Osteoblast (primary cell): Measurements from ENCODE around the gene CEP70. TPM values are rescaled to one million over a fixed set of nuclear protein-coding genes. Genes with fewer than 3 reads are reported as not detected.

ENCODE experiments used
- DNase-seq: peaks from one replicate; pipeline ENCODE4 v3.0.0; 2011; ENCODE audit warnings: low spot score, mixed read lengths; ENCODE audit not compliant: insufficient read length; ENCODE audit errors: missing footprints
- H2AFZ ChIP-seq: 2 replicates; pipeline ENCODE4 v1.6.0; 2011; ENCODE audit warnings: mild to moderate bottlenecking, low read length
- H3K27ac ChIP-seq: 2 replicates; pipeline ENCODE4 v1.5.1; 2011; ENCODE audit warnings: mild to moderate bottlenecking, low read depth, low read length, moderate library complexity
- H3K27me3 ChIP-seq: 2 replicates; pipeline ENCODE4 v1.6.0; 2012; ENCODE audit warnings: mild to moderate bottlenecking, control low read depth, inconsistent platforms, low read length, moderate library complexity; ENCODE audit not compliant: insufficient read depth
- H3K36me3 ChIP-seq: 2 replicates; pipeline ENCODE4 v1.5.1; 2011; ENCODE audit warnings: mild to moderate bottlenecking, low read length, control low read depth, moderate library complexity; ENCODE audit not compliant: insufficient read depth
- H3K4me1 ChIP-seq: 2 replicates; pipeline ENCODE4 v1.5.1; 2011; ENCODE audit warnings: mild to moderate bottlenecking, low read length, control low read depth, moderate library complexity; ENCODE audit not compliant: insufficient read depth
- H3K4me2 ChIP-seq: 2 replicates; pipeline ENCODE4 v1.6.0; 2011; ENCODE audit warnings: mild to moderate bottlenecking, low read length; ENCODE audit not compliant: insufficient read depth
- H3K4me3 ChIP-seq: fragments of 200-600 bp; sonication (generic); 3 replicates; pipeline ENCODE4 v1.5.1; 2012; ENCODE audit warnings: mild to moderate bottlenecking, low read length, inconsistent platforms; ENCODE audit not compliant: insufficient read depth
- H3K79me2 ChIP-seq: 2 replicates; pipeline ENCODE4 v1.6.0; 2012; ENCODE audit warnings: mild to moderate bottlenecking, low read length, control low read depth, inconsistent platforms; ENCODE audit not compliant: insufficient read depth
- H3K9me3 ChIP-seq: 2 replicates; pipeline ENCODE4 v1.5.1; 2011; ENCODE audit warnings: low read depth, low read length, control low read depth
- H4K20me1 ChIP-seq: 2 replicates; pipeline ENCODE4 v1.6.0; 2012; ENCODE audit warnings: mild to moderate bottlenecking, low read length, control low read depth; ENCODE audit not compliant: insufficient read depth
- total RNA-seq: library from RNA; depleted of rRNA; stranded (reverse); fragments of >200 nt; gene quantifications from 2 replicates; pipeline ENCODE4 v1.2.3, GENCODE V29; 2012
- TF ChIP-seq, protein P1 (sequence below): IDR thresholded peaks from 2 replicates; pipeline ENCODE4 v1.5.1; 2011; ENCODE audit warnings: mild to moderate bottlenecking, low read depth, low read length, moderate library complexity; ENCODE audit errors: extremely low read depth

CEP70 gene
- total RNA-seq, 1 donor = 51.0 TPM

- H3K4me3 ChIP-seq = peak overlapping the region; percentile 80
- H2AFZ ChIP-seq = peak overlapping the region; percentile 99
- H3K36me3 ChIP-seq = peaks cover 16% of the 10 kb centered on the region
- H3K27ac ChIP-seq = peak overlapping the region; percentile 95
- H3K9me3 ChIP-seq = no peaks in the 10 kb centered on the region
- no peaks in the 10 kb centered on the region for H4K20me1 ChIP-seq
- peak overlapping the region; percentile 92 for H3K4me2 ChIP-seq
- DNase-seq = peak; percentile 73
- no peaks in the 10 kb centered on the region for H3K27me3 ChIP-seq
- peaks cover 5% of the 10 kb centered on the region for H3K4me1 ChIP-seq
- TF ChIP-seq, protein P1, sequence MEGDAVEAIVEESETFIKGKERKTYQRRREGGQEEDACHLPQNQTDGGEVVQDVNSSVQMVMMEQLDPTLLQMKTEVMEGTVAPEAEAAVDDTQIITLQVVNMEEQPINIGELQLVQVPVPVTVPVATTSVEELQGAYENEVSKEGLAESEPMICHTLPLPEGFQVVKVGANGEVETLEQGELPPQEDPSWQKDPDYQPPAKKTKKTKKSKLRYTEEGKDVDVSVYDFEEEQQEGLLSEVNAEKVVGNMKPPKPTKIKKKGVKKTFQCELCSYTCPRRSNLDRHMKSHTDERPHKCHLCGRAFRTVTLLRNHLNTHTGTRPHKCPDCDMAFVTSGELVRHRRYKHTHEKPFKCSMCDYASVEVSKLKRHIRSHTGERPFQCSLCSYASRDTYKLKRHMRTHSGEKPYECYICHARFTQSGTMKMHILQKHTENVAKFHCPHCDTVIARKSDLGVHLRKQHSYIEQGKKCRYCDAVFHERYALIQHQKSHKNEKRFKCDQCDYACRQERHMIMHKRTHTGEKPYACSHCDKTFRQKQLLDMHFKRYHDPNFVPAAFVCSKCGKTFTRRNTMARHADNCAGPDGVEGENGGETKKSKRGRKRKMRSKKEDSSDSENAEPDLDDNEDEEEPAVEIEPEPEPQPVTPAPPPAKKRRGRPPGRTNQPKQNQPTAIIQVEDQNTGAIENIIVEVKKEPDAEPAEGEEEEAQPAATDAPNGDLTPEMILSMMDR = no peak
- peaks cover 13% of the 10 kb centered on the region for H3K79me2 ChIP-seq
Observed at GRCh38 chr3:138593488-138594149, 441 bp downstream of the CEP70 start.

- no peak overlapping the region for H3K4me2 ChIP-seq
- H3K4me3 ChIP-seq = no peak overlapping the region
- H3K4me1 ChIP-seq = peaks cover 5% of the 10 kb centered on the region
- H3K36me3 ChIP-seq = peaks cover 16% of the 10 kb centered on the region
- H3K27ac ChIP-seq = no peak overlapping the region
- H2AFZ ChIP-seq = no peak overlapping the region
- H3K27me3 ChIP-seq = no peaks in the 10 kb centered on the region
- no peak for DNase-seq
- TF ChIP-seq, protein P1 = no peak
- H3K9me3 ChIP-seq = no peaks in the 10 kb centered on the region
- H4K20me1 ChIP-seq = no peaks in the 10 kb centered on the region
- H3K79me2 ChIP-seq = peaks cover 20% of the 10 kb centered on the region
Observed at GRCh38 chr3:138591392-138591791, 2.7 kb downstream of the CEP70 start.

GRCh38 chr3:138588445-138588844 lies 5.6 kb downstream of the CEP70 start:
- H3K27ac ChIP-seq = no peak overlapping the region
- no peak overlapping the region for H3K4me3 ChIP-seq
- H3K27me3 ChIP-seq = no peaks in the 10 kb centered on the region
- no peak overlapping the region for H3K4me2 ChIP-seq
- DNase-seq = no peak
- H4K20me1 ChIP-seq = no peaks in the 10 kb centered on the region
- TF ChIP-seq, protein P1 = no peak
- H3K79me2 ChIP-seq = peaks cover 21% of the 10 kb centered on the region
- H2AFZ ChIP-seq = no peak overlapping the region
- H3K4me1 ChIP-seq = peaks cover 5% of the 10 kb centered on the region
- peaks cover 16% of the 10 kb centered on the region for H3K36me3 ChIP-seq
- no peaks in the 10 kb centered on the region for H3K9me3 ChIP-seq

- DNase-seq = no peak
- no peaks in the 10 kb centered on the region for H4K20me1 ChIP-seq
- no peaks in the 10 kb centered on the region for H3K9me3 ChIP-seq
- H3K4me3 ChIP-seq = no peak overlapping the region
- no peak overlapping the region for H3K27ac ChIP-seq
- H2AFZ ChIP-seq = no peak overlapping the region
- H3K4me1 ChIP-seq = no peaks in the 10 kb centered on the region
- peaks cover 19% of the 10 kb centered on the region for H3K79me2 ChIP-seq
- TF ChIP-seq, protein P1 = no peak
- no peaks in the 10 kb centered on the region for H3K27me3 ChIP-seq
- H3K4me2 ChIP-seq = no peak overlapping the region
- peaks cover 16% of the 10 kb centered on the region for H3K36me3 ChIP-seq
Observed at GRCh38 chr3:138587374-138587773, 6.7 kb downstream of the CEP70 start.
